ENCODE results near the gene KDM1A.

Gene KDM1A

GRCh38 chr1:23079025-23079424 is 59.8 kb downstream of the KDM1A start:
- DNase-seq, result no peak

- no peak for DNase-seq
Measured at GRCh38 chr1:23080885-23081284, 61.6 kb downstream of the KDM1A start.

GRCh38 chr1:23081376-23081775 is 62.1 kb downstream of the KDM1A start:
- no peak for DNase-seq

GRCh38 chr1:23083714-23084480 is 64.6 kb downstream of the KDM1A start:
- no peak for DNase-seq

- DNase-seq, result no peak
Measured at GRCh38 chr1:23084880-23085279, 65.6 kb downstream of the KDM1A start.

- no peak for DNase-seq
Measured at GRCh38 chr1:23085696-23086095, 66.4 kb downstream of the KDM1A start.

- DNase-seq, result no peak
Measured at GRCh38 chr1:23088027-23088426, 68.8 kb downstream of the KDM1A start.

- DNase-seq, result no peak
Measured at GRCh38 chr1:23090056-23090455, 70.8 kb downstream of the KDM1A start.

- DNase-seq, result no peak
Measured at GRCh38 chr1:23091545-23091944, 72.3 kb downstream of the KDM1A start.

GRCh38 chr1:23092447-23092846 is 73.2 kb downstream of the KDM1A start:
- DNase-seq, result no peak

GRCh38 chr1:23097316-23097715 is 78.0 kb downstream of the KDM1A start:
- no peak for DNase-seq

GRCh38 chr1:23098463-23099170 is 79.3 kb downstream of the KDM1A start:
- peak; percentile 69 for DNase-seq

- DNase-seq, result no peak
Measured at GRCh38 chr1:23099171-23099536, 79.9 kb downstream of the KDM1A start.

GRCh38 chr1:23100074-23100748 is 80.9 kb downstream of the KDM1A start:
- DNase-seq, result peak; percentile 57

- DNase-seq, result no peak
Measured at GRCh38 chr1:23101101-23101827, 82.0 kb downstream of the KDM1A start.

- DNase-seq, result no peak
Measured at GRCh38 chr1:23101887-23102286, 82.6 kb downstream of the KDM1A start.

- DNase-seq, result no peak
Measured at GRCh38 chr1:23102289-23102688, 83.0 kb downstream of the KDM1A start.

- DNase-seq, result no peak
Measured at GRCh38 chr1:23103001-23103889, 84.0 kb downstream of the KDM1A start.

GRCh38 chr1:23108918-23109533 is 89.8 kb downstream of the KDM1A start:
- no peak for DNase-seq

- no peak for DNase-seq
Measured at GRCh38 chr1:23110391-23110790, 91.1 kb downstream of the KDM1A start.

Data from stimulated activated CD8-positive, alpha-beta memory T cell treated with anti-CD3 and anti-CD28 coated beads, Interleukin-4, amount 100 ng/mL, for 48 hours (primary cell).